ENCODE results near the gene RAB33B. TPM values are rescaled to one million over a fixed set of nuclear protein-coding genes. Genes with fewer than 3 reads are reported as not detected.

The RAB33B gene
- total RNA-seq, 1 experiment from 2014 or later = 4.5 TPM

GRCh38 chr4:139492429-139492828, 38.5 kb downstream of the RAB33B start:
- CTCF ChIA-PET = no interaction called here
- POLR2A ChIA-PET = no interaction called here
- BruUV-seq (replicated peaks) = no TSS peak

DNA sequence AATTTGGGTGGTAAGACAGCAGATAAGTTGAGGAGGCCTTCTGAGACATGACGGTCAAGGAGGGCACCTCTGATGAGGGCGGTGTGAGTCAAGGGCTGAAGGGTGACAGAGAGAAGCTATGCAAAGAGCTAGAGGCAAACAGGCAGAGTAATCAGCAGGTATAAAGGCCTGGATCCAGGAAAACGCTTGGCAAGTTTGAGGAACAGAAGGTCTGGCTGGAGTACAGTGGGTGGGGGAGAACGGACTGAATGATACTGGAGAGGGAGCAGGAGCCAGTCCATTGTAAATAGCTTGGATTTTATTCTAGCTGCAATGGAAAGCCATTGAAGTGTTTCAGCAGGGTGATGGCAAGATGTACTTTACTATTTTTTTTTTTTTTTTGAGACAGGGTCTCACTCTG, 39.3 kb downstream of the RAB33B start:
- Histone ChIP-seq H3K4me3 (ENCODE audit: low read depth in 2 of 2, low read length in 2 of 2) (no peak overlapping the region), H3K36me3 (ENCODE audit: control insufficient read depth, insufficient read depth, low read length) (no peaks in the 10 kb centered on the region), H3K4me1 (ENCODE audit: control insufficient read depth, insufficient read depth, low read length) (no peaks in the 10 kb centered on the region), H3K9me3 (ENCODE audit: control insufficient read depth, insufficient read depth, low read depth, low read length) (no peaks in the 10 kb centered on the region), H3K27ac (ENCODE audit: low read length) (no peak overlapping the region), H3K27me3 (ENCODE audit: control insufficient read depth, insufficient read depth, low read length) (no peaks in the 10 kb centered on the region)
- ATAC-seq (no peak), DNase-seq (ENCODE audit: low read depth, low spot score) (no peak)
- CTCF ChIA-PET = no interaction called here
- intact Hi-C loops (cut with micrococcal nuclease; ENCODE audit: unreplicated experiment) = no loop called here
- POLR2A ChIA-PET = no interaction called here
- no TSS peak for BruUV-seq (replicated peaks)
- TF ChIP-seq TCF7L2 (IDR thresholded peaks at IDR 0.05; ENCODE audit: low read depth, low read length) (no peak), POLR2AphosphoS5 (IDR thresholded peaks at IDR 0.05; ENCODE audit: low read depth, low read length) (no peak), SIN3A (IDR thresholded peaks at IDR 0.05; ENCODE audit: borderline replicate concordance, insufficient read depth, low read depth, low read length) (no peak)
- TF ChIP-seq, protein P1, sequence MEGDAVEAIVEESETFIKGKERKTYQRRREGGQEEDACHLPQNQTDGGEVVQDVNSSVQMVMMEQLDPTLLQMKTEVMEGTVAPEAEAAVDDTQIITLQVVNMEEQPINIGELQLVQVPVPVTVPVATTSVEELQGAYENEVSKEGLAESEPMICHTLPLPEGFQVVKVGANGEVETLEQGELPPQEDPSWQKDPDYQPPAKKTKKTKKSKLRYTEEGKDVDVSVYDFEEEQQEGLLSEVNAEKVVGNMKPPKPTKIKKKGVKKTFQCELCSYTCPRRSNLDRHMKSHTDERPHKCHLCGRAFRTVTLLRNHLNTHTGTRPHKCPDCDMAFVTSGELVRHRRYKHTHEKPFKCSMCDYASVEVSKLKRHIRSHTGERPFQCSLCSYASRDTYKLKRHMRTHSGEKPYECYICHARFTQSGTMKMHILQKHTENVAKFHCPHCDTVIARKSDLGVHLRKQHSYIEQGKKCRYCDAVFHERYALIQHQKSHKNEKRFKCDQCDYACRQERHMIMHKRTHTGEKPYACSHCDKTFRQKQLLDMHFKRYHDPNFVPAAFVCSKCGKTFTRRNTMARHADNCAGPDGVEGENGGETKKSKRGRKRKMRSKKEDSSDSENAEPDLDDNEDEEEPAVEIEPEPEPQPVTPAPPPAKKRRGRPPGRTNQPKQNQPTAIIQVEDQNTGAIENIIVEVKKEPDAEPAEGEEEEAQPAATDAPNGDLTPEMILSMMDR (IDR thresholded peaks at IDR 0.05) = no peak
- TF ChIP-seq, protein P2, sequence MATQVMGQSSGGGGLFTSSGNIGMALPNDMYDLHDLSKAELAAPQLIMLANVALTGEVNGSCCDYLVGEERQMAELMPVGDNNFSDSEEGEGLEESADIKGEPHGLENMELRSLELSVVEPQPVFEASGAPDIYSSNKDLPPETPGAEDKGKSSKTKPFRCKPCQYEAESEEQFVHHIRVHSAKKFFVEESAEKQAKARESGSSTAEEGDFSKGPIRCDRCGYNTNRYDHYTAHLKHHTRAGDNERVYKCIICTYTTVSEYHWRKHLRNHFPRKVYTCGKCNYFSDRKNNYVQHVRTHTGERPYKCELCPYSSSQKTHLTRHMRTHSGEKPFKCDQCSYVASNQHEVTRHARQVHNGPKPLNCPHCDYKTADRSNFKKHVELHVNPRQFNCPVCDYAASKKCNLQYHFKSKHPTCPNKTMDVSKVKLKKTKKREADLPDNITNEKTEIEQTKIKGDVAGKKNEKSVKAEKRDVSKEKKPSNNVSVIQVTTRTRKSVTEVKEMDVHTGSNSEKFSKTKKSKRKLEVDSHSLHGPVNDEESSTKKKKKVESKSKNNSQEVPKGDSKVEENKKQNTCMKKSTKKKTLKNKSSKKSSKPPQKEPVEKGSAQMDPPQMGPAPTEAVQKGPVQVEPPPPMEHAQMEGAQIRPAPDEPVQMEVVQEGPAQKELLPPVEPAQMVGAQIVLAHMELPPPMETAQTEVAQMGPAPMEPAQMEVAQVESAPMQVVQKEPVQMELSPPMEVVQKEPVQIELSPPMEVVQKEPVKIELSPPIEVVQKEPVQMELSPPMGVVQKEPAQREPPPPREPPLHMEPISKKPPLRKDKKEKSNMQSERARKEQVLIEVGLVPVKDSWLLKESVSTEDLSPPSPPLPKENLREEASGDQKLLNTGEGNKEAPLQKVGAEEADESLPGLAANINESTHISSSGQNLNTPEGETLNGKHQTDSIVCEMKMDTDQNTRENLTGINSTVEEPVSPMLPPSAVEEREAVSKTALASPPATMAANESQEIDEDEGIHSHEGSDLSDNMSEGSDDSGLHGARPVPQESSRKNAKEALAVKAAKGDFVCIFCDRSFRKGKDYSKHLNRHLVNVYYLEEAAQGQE (IDR thresholded peaks at IDR 0.05; ENCODE audit: insufficient read depth in 1 of 2, low read depth in 2 of 2, low read length in 1 of 2) = no peak
- in situ Hi-C loops (cut with HindIII; ENCODE audit: low pct_unique_long_range_greater_than_20kb, low sequenced_read_pairs) = no loop called here

More at GRCh38 chr4:139492429-139492828, 38.5 kb downstream of the RAB33B start:
- no peak for DNase-seq (ENCODE audit: low read depth, low spot score)
- Histone ChIP-seq H3K27me3 (ENCODE audit: control insufficient read depth, insufficient read depth, low read length) (no peaks in the 10 kb centered on the region), H3K9me3 (ENCODE audit: control insufficient read depth, insufficient read depth, low read depth, low read length) (no peaks in the 10 kb centered on the region), H3K4me3 (ENCODE audit: low read depth in 2 of 2, low read length in 2 of 2) (no peak overlapping the region), H3K36me3 (ENCODE audit: control insufficient read depth, insufficient read depth, low read length) (no peaks in the 10 kb centered on the region), H3K4me1 (ENCODE audit: control insufficient read depth, insufficient read depth, low read length) (no peaks in the 10 kb centered on the region), H3K27ac (ENCODE audit: low read length) (no peak overlapping the region)
- ATAC-seq = no peak
- in situ Hi-C loops (cut with HindIII; ENCODE audit: low pct_unique_long_range_greater_than_20kb, low sequenced_read_pairs) = no loop called here
- TF ChIP-seq POLR2AphosphoS5 (IDR thresholded peaks at IDR 0.05; ENCODE audit: low read depth, low read length) = no peak
- TF ChIP-seq TCF7L2 (IDR thresholded peaks at IDR 0.05; ENCODE audit: low read depth, low read length) = no peak
- no peak for TF ChIP-seq SIN3A (IDR thresholded peaks at IDR 0.05; ENCODE audit: borderline replicate concordance, insufficient read depth, low read depth, low read length)
- TF ChIP-seq, protein P1 (IDR thresholded peaks at IDR 0.05) = no peak
- TF ChIP-seq, protein P2 (IDR thresholded peaks at IDR 0.05; ENCODE audit: insufficient read depth in 1 of 2, low read depth in 2 of 2, low read length in 1 of 2) = no peak
- intact Hi-C loops (cut with micrococcal nuclease; ENCODE audit: unreplicated experiment) = no loop called here

Data from Panc1 (cell line).